Activated CD8-positive, alpha-beta memory T cell treated with anti-CD3 and anti-CD28 coated beads for 36 hours (primary cell): ENCODE results near the gene SLBP. TPM values are rescaled to one million over a fixed set of nuclear protein-coding genes. Genes with fewer than 3 reads are reported as not detected.

Experiments used
- CTCF ChIA-PET: fragments of 350-600 bp; sonication (Branson Sonifier 250); formaldehyde crosslinking; loops from one replicate; lab custom pipeline; 2021; ENCODE audit warnings: antibody characterized with exemption; lab: Charles Lee
- POLR2A ChIA-PET: fragments of 350-600 bp; sonication (Branson Sonifier 250); formaldehyde crosslinking; loops from one replicate; lab custom pipeline; 2021; ENCODE audit warnings: antibody characterized with exemption; lab: Charles Lee
- total RNA-seq, 2 experiments: library from RNA; stranded (reverse); gene quantifications; one replicate each; pipeline ENCODE4 v1.2.3, GENCODE V29; 2021

The SLBP gene
- total RNA-seq, 2 experiments from 2014 or later, result 181 to 182 TPM

DNA sequence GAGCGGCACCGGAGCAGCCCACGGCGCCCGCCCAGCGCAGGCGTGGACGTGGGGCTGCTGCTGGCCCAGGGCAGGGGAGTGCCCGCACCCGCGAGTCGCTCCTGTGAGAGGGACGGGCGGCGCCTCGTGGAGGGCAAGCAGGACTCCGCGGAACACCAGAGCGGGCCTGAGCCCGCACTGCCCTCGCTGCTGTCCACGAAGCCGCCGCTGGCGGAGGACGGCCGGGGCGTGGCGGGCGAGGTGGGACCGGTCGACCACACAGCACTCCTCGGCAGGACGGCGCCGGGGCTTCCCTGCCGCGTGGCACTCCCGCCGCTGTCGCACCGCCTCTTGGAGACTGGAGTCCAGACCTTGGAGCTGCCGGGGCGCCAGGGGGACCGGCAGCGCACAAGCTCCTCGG is 57.0 kb downstream of the SLBP start:
- CTCF ChIA-PET, result interaction anchor here (1.9 kb wide), 1 partner anchor 26 kb away, joined by 4 read pairs; no protein-coding TSS in a partner anchor
- POLR2A ChIA-PET, result no interaction called here

DNA sequence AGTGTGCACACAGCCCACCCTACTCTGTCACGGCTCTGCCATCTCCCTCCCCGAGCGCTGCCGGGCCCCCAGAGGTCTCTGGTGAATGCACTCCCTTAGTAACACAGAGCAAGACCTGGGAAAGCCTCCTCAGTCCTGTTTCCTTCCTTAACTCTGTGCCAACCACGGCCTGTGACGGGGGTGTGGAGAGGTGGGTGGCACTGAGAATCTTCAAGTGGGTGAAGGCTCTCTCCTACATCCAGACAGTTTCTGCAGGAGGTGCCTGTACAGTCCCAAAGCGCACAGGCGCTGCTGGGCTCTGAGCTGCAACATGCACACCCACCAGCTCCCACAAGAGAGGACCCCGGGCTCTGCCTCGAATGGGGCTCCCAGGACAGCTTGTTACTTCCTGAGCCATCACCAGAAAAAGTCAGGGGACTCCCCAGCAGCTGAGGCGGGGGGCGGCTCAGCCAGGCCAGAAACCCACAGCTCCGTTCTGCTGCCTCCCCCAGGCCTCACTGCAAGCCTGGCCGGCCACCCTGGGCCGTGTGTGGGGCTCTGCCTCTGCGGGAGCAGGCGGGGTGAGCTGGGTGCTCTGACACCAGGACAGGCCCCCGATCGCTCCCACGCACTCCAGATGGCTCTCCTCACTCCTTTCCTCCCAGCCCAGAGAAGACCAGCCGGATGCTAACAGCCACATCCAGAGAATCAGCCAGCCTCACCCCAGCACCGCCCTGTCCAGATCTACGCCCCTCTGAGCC is 57.7 kb downstream of the SLBP start:
- POLR2A ChIA-PET, result no interaction called here

DNA sequence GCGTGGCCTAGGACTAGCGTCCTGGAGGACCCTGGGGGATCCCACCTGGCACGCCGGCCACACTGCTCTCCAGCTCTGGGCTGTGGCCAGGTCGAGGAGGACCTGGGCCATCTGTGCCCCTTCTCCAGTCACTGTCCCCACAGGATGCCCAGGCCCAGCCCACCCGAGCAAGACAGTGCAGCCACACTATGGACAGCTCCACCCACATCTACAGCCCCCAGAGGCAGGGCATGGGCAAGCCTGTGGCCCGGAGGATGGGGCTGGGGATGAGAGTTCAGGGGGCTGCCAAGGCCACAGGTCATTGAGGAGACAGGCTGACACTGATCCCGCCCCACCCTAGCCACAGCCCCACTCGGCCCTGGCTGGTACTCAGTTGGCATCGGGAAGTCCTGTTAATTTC is 58.3 kb downstream of the SLBP start:
- POLR2A ChIA-PET, result no interaction called here
- CTCF ChIA-PET, result interaction anchor here (1.9 kb wide), 1 partner anchor 24 kb away, joined by 4 read pairs; no protein-coding TSS in a partner anchor

More for the DNA sequence above, 57.7 kb downstream of the SLBP start:
- CTCF ChIA-PET, result interaction anchor here (1.9 kb wide), 1 partner anchor 25 kb away, joined by 4 read pairs; no protein-coding TSS in a partner anchor

DNA sequence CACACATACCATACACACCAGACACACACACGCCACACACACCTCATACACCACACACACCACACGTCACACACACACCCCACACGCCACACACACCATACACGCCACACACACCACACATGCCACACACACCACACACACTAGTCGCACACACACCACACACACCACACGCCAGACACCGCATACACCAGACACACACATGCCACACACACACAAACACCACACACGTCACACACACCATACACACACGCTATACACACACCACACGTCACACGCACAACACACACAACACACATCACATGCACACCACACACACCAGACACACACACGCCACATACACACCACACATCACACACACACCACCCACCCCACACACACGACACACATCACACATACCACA is 60.0 kb downstream of the SLBP start:
- CTCF ChIA-PET, result no interaction called here
- POLR2A ChIA-PET, result no interaction called here

DNA sequence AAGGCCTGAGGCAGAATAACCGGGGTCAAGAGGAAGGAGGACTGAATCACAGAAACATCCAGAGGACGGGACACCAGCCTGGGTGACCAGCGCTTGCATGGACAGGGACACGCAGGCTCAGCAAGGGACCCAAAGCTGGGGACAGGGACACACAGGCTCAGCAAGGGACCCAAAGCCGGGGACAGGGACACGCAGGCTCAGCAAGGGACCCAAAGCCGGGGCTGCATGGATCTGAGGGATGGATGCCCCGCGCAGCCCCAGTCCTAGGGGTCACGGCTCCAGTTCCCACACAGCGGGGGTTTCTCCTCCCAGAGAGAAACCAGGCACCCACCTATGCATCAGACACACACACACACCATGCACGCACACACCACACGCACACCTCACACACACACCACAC is 60.5 kb downstream of the SLBP start:
- ChIA-PET CTCF (no interaction called here), POLR2A (no interaction called here)

DNA sequence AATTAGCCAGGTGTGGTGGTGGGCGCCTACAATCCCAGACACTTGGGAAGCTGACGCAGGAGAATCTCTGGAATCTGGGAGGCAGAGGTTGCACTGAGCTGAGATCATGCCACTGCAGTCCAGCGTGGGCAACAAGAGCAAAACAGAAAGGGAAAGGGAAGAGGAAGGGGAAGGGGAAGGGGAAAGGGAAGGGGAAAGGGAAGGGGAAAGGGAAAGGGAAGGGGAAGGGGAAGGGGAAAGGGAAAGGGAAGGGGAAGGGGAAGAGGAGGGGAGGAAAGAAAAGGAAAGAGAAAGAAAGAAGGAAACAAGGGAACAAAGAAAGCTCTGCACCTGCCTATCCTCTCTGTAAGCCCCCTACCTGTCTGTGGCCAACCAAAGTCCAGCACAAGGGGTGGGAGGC is 63.2 kb downstream of the SLBP start:
- ChIA-PET POLR2A (no interaction called here), CTCF (interaction anchor here (0.6 to 1.0 kb wide), 2 partner anchors 19 to 251 kb away, joined by 3 read pairs; no protein-coding TSS in a partner anchor)

DNA sequence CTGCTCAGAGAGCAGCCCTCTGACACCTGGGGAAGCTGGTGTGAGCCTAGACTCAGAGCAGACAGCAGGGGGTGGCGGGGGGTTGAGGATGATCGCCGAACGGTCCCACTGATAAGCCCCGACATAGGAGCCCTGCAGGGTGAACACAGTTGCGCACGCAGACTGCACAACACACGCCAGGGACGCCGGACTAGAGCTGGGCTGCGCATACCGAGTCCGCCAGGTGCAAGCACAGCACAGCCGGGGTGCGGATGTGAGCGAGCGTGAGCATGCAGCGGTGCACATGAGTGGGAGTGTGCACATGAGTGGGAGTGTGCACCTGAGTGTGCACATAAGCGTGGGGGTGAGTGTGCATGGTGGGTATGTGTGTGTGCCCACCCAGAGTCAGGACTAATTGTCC is 64.7 kb downstream of the SLBP start:
- POLR2A ChIA-PET, result no interaction called here
- CTCF ChIA-PET, result interaction anchor here (0.7 kb wide), 1 partner anchor 533 kb away, joined by 3 read pairs; no protein-coding TSS in a partner anchor

DNA sequence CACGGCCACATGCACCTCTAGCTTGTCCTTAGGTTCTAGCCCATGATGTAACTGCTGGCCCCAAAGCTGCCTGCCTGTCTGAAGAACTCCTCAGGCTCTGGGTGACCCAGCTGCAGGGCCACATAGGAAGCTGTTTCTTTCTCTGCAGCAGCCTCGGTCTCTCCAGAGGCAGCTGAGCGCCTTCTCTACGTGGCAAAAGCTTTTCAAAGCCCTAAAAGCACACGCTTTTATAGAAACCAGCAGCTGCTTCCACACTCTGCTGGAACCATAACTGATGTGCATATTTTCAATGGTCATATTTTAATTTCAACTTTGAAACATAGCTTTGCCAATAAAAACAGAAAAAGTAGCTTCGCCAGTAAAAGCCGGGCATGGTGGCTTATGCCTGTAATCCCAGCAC is 65.4 kb downstream of the SLBP start:
- ChIA-PET CTCF (interaction anchor here (1.2 kb wide), 1 partner anchor 18 kb away, joined by 4 read pairs; no protein-coding TSS in a partner anchor), POLR2A (no interaction called here)

DNA sequence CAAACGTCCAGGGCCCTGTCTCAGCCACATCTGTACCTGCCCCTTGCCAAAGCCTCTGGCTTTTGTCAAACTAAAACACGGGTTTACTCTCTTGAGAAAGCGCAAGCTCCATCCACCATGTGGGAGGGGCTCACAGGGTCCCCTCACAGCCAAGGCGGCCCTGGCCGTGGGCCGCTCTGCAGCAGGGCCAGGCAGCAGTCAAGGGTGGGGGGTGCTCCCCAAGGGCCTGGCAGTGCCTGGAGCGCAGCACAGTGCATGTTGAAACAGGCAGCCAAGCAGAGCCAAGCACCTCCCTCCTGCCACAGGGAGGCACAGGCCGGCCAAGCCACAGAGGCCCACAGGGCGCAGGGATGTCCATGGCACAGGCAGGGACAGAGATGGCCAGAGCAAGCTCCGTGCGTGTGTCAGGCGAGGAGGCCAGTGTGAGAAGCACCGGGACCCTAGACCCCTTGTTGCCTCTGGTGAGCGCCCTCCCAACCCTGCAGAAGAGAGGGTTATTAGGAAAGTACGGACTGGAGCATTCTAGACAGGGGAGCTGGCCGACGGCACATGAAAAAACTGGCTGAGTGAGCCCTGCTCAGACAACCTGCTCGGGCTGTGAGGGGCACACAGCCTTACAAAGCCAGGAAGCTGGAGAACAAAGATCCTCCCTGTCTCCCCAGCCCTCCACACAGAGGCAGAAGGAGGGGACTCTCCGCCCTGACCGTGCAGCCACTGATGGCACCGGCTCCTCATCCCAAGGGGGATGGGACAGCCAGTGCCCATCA is 67.0 kb downstream of the SLBP start:
- CTCF ChIA-PET, result no interaction called here
- POLR2A ChIA-PET, result no interaction called here

DNA sequence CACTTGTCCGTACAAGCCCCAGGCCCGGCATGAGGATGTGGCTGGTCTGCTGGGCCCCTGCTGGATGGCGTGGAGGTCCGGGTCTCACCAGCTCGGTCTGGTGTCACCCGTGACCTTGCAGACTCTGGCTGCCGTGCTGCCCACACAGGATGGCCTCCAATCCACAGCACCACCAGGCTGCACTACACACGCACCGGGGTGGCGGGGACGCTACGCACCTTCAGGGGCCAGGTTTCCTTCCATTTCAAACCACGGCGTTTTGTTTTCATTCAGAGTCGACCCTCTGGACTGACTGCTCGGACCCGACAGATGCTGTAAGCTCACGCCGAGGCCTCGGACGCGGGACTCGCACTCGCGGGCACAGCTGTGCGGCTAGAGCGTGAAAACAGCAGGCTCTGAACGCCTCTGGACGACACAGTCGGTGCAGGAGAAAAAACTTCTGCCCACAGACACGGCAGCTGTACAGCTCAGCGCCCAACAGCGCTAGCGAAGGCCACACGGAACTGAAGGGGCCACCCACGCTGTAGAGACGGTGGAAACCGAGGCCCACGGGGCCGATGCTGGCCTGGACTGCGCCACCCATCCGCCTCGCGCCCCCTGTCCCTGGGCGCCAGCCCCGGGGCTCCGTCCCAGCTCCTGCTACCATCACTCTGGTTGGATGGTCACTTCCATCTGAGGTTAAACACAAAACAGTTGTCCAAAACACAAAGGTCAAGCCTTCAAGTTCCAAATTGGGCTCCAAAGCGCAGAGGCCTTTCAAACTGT is 68.0 kb downstream of the SLBP start:
- POLR2A ChIA-PET, result no interaction called here
- CTCF ChIA-PET, result no interaction called here

Other genes starting within 250 kb of the SLBP start
- gene FAM53A, start 28.0 kb downstream of the SLBP start, total RNA-seq, result 1 to 10 TPM in 1 of 2 experiments, under 1 TPM in 1; 0.94 to 2.8 TPM
- 10 to 100 TPM; 24.8 to 25.6 TPM for gene TMEM129, start 9.0 kb upstream of the SLBP start, total RNA-seq
- 100 to 1,000 TPM; 139 to 144 TPM for gene TACC3, start 9.2 kb upstream of the SLBP start, total RNA-seq
- under 1 TPM in 1 of 2 experiments, not detected in 1; 0.08 TPM for gene FGFR3, start 81.0 kb upstream of the SLBP start, total RNA-seq
- 10 to 100 TPM; 88.8 to 94.7 TPM for gene LETM1, start 143.8 kb upstream of the SLBP start, total RNA-seq
- 100 to 1,000 TPM; 166 to 177 TPM for gene NSD2, start 159.1 kb upstream of the SLBP start, total RNA-seq